GM13977 (cell line): ENCODE data around the gene UNC13D.
"Not testable (repeated sequence)": the region's sequence is repeated elsewhere in the genome, so short reads cannot be mapped to it uniquely, and the experiment has no call there.

Experiments used
- DNase-seq: peaks from one replicate; pipeline ENCODE4 v3.0.0; 2012; ENCODE audit warnings: low spot score
- in situ Hi-C: fragments of 300-500 bp; cut with MboI; formaldehyde crosslinking; loops from one replicate; pipeline ENCODE4 v1.12.0; 2022; ENCODE audit warnings: low sequenced_read_pairs, low pct_unique_long_range_greater_than_20kb, mixed read lengths, inconsistent platforms; ENCODE audit not compliant: unreplicated experiment
- TF ChIP-seq, protein P1 (sequence below): IDR thresholded peaks from 2 replicates; pipeline ENCODE4 v1.5.1; 2012; ENCODE audit warnings: mild to moderate bottlenecking, control low read depth; ENCODE audit not compliant: insufficient read depth; ENCODE audit errors: extremely low read depth, missing control alignments

The UNC13D gene

DNA sequence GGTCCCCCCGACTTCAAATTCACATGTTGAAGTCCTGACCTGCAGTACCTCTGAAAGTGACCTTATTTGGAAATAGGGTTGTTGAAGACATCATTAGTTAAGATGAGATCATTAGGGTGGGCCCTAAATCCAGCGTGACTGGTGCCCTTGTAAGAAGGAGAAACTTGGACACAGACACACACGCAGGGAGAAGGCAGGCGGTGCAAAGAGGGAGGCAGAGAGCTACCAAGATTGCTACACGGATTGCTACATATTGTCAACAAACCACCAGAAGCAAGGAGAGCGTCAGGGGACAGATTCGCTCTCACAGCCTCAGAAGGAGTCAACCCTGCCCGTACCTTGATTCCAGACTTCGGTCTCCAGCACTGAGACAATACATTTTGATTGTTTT is 17.7 kb upstream of the UNC13D start:
- in situ Hi-C loops: no loop called here
- TF ChIP-seq, protein P1, sequence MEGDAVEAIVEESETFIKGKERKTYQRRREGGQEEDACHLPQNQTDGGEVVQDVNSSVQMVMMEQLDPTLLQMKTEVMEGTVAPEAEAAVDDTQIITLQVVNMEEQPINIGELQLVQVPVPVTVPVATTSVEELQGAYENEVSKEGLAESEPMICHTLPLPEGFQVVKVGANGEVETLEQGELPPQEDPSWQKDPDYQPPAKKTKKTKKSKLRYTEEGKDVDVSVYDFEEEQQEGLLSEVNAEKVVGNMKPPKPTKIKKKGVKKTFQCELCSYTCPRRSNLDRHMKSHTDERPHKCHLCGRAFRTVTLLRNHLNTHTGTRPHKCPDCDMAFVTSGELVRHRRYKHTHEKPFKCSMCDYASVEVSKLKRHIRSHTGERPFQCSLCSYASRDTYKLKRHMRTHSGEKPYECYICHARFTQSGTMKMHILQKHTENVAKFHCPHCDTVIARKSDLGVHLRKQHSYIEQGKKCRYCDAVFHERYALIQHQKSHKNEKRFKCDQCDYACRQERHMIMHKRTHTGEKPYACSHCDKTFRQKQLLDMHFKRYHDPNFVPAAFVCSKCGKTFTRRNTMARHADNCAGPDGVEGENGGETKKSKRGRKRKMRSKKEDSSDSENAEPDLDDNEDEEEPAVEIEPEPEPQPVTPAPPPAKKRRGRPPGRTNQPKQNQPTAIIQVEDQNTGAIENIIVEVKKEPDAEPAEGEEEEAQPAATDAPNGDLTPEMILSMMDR: no peak
- DNase-seq: no peak

DNA sequence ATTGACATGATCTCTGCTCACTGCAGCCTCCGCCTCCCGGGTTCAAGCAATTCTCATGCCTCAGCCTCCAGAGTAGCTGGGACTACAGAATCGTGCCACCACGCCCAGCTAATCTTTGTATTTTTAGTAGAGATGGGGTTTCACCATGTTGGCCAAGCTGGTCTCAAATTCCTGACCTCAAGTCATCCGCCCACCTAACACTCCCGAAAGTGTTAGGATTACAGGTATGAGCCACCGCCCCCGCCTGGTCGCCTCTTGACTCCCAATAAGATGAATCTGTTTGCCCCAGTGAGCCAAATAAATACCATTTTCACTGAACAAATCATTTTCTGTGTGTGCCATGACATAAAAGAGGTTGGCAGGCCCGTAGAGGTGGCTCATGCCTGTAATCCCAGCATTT is 15.2 kb upstream of the UNC13D start:
- in situ Hi-C loops, DNase-seq: not testable (repeated sequence)

DNA sequence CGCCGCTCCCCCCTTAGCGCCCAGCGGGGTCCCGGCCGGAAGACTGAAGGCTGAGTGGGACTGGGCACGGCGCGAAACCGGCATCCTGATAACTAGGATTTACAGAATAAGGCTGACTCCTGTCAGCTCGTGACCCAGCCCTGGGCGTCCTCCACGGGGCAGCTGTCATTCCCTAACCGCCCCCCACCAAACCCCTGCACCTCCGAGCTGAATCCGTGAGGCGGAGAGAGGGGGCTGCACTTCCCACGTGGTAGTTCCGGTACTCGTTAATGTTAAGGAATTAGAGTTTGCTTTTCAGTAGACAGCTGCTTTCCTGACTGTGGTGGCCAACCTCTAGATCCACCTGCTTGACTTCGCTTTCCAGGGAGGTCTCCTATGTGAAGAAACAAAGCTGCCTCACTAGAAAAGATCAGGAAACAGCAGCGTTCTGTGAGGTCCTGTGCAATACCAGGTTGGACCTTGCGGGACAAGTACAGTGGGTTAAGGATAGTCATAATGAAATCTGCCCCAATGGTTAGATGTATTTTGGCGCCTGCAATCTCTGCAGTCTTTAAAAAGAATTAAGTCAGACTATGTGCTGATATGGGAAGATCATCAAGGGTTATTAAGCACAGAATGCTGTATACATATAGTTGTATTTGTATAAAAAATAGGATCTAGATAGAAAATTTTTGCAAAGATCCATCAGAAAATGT is 12.0 kb upstream of the UNC13D start:
- in situ Hi-C loops: no loop called here

DNA sequence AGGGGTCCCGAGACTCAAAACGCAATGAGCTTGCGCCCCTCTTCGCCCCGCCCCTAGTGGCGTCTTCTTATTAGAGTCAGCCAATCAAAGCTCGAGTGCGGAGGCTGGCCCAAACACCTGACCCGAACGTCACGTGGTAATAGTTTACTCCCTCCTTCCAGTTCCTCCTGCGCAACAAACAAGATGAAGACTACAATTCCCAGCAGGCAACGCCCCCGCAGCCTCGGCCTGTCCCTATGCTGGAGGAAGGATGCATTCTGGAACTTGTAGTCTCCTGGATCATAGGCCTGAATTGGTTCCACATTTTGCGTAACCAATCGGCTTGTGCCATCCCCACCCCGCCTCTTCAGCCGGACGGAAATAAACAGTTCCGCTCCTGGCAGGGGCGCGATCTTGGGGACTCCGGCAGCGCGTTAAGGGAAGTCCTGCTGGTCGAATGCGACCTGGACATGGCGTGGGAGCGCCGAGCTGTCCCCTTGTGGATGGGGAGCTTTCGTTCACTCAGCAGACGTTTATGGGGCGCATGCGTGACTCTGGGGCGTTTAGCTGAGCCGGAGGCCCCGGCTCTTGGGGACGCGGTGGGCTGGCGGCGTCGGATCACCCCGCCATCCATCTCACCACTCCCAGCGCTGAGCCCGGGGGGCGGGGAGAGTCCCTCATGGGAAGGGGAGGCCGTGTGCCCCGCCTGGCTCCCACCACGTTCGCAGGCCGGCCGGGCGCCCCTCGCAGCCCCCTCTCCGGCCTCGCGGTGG is 11.3 kb upstream of the UNC13D start, which contains the start of gene WBP2:
WBP2 (minus strand) TSS at position 26 of the 752 bp plus-strand sequence. CDS start 38 bp downstream, outside the sequence.
- TF ChIP-seq, protein P1: no peak
- in situ Hi-C loops: no loop called here
- DNase-seq: peak; percentile 99

More for the DNA sequence above, 12.0 kb upstream of the UNC13D start:
- TF ChIP-seq, protein P1: peak; percentile 67
- DNase-seq: no peak

DNA sequence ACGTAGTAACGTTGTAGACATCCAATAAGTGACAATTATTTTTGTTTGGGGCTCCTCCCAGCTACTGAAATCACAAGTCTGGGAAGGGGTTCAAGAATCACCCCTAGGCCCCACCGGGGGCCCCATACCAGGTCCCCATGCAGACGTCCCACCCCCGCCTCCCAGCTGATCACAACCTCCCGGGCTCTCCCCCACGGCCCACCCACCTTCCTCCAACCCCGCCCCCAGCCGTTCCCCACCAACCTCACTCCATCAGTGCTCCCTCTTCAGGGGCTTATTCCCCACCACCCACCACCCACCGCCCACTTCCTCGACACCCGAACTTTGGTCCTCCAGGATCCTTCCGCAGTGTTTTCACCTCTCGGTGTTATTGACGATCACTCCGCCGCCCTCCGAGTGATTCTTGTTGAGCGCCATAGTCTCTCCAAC is 10.7 kb upstream of the UNC13D start:
- no peak for DNase-seq
- in situ Hi-C loops: no loop called here
- TF ChIP-seq, protein P1: no peak

DNA sequence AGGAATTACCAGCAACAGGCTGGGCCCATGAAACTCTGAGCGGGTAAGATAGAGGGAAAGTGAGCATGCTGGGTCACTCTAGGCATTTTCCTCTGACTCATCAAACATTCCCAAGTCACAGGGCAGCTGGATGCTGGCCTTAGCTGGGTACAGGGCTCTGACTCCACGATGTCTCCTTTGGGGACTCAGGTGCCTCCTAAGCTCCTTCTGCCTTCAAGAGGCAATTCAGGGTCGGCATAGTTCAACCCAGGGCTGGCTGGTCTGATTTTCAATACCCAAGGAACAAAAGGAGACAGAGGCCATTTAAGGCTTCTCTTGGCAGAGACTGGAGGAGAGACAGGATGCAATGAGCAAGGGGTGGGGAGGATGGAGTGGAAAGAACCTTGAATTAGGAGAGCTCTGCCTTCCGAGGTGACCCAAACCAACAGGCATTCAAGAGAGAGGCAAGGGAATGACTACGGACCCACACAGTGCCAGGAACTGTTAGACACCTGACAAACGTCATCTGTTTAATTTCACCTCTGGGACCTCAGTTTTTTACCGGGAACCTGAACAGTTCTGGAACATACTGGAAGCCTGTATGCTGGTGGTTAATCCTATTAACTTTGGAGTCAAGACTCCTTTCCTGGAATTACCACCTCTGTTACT is 10.0 kb upstream of the UNC13D start:
- TF ChIP-seq, protein P1: no peak
- no peak for DNase-seq
- in situ Hi-C loops: no loop called here

DNA sequence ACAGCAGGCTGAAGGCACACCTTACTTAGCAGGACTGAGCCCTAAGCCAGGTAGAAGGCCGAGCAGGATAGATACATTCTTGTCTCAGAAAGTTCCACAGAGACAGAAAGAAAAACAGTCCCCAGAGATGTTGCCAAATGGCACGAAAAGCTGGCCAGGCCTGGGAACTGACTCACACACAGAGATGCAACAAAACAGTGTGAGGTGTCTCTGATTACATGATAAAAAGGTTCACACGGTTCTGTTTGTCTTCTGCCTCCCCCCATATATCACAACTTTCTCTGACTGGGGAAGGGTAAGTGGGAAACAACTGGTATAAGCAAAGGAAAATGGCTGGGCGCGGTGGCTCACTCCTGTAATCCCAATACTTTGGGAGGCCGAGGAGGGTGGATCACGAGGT is 9.2 kb upstream of the UNC13D start:
- DNase-seq: no peak
- TF ChIP-seq, protein P1: no peak
- in situ Hi-C loops: no loop called here

DNA sequence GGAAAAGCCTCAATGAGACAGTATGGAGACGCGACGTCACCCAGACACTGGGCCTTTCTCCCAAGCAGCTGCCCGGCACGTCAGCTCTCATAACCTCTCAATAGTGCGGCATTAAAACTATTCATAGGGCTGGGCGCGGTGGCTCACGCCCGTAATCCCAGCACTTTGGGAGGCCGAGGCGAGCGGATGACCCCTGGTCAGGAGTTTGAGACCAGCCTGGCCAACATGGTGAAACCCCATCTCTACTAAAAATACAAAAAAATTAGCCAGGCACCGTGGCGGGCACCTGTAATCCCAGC is 7.4 kb upstream of the UNC13D start:
- in situ Hi-C loops: not testable (repeated sequence)

More for the DNA sequence above, 7.4 kb upstream of the UNC13D start:
- not testable (repeated sequence) for DNase-seq
